Measurements from ENCODE around the gene MX1. TPM values are rescaled to one million over a fixed set of nuclear protein-coding genes. Genes with fewer than 3 reads are reported as not detected.
"Not testable (repeated sequence)": the region's sequence is repeated elsewhere in the genome, so short reads cannot be mapped to it uniquely, and the experiment has no call there.

MX1 gene
- total RNA-seq, 1 donor from 2014 or later, result 10.5 TPM

- ATAC-seq (ENCODE audit: poor library complexity) (no peak), DNase-seq (no peak)
- intact Hi-C loops (cut with DNase I), result no loop called here
Observed at GRCh38 chr21:41405321-41405720, 20.7 kb upstream of the MX1 start.

DNA sequence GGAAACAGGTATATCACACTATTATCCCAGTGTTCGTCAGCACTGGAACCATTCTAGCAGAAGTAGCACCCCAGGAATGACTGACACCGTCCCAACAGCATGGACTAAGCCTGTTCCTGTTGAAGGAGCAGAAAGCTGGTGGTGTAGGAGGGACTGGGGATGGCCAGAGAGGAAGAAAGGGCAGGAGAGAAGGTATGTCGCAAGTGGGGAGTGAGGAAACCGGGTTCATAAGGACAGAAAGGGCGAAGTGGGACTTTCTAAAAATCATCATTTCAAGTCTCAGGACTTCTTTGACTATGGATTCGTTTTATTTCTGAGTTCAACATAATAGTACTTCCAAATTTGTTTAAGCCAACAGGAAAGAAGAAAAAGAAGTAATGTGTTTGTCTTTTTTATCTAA, 19.7 kb upstream of the MX1 start:
- DNase-seq (no peak), ATAC-seq (ENCODE audit: poor library complexity) (no peak)
- intact Hi-C loops (cut with DNase I), result no loop called here

DNA sequence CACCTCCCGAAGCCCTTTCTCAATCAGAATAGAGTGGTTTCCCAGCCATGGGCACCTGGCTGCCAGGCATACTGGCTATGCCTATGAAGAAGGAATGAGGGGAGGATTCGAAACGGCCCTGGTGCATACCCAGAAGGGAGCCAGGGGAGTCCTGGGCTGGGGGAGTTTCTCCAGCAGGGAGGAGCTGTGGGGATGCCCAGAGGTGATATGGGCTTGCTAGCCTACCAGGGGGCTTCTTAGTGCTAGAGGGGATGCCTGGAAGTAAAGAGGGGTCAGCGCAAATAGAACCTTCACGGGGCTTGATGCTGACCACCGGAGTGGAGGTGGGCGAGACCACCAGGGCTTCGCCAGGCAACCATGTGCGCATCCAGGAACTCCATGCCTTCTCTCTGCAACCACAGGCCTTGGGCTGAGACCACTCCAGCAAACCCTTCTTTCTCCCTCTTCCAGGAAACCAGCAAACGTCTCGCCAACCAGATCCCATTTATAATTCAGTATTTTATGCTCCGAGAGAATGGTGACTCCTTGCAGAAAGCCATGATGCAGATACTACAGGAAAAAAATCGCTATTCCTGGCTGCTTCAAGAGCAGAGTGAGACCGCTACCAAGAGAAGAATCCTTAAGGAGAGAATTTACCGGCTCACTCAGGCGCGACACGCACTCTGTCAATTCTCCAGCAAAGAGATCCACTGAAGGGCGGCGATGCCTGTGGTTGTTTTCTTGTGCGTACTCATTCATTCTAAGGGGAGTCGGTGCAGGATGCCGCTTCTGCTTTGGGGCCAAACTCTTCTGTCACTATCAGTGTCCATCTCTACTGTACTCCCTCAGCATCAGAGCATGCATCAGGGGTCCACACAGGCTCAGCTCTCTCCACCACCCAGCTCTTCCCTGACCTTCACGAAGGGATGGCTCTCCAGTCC, 18.2 kb upstream of the MX1 start:
- DNase-seq, result no peak
- intact Hi-C loops (cut with DNase I), result no loop called here
- ATAC-seq (ENCODE audit: poor library complexity), result no peak

DNA sequence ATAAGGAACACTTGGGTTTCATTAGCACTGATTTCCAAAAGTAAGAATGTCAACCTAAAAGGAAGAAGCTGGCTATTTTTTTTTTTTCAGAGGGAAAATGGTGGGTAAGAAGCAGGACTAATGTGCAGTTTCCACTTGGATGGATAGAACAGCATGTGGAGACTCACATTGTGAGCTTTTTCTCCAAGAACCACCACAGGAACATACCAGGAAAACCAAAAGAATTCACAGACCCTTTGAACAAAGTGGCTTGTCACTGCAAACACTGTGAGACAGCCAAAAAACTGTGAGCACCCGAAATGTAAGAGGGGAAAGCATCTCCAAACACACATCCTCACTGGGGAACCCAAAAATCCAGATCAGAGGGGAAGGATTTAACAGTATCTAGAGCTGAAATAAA, 15.7 kb upstream of the MX1 start:
- ATAC-seq (ENCODE audit: poor library complexity) (no peak), DNase-seq (no peak)
- intact Hi-C loops (cut with DNase I), result no loop called here

DNA sequence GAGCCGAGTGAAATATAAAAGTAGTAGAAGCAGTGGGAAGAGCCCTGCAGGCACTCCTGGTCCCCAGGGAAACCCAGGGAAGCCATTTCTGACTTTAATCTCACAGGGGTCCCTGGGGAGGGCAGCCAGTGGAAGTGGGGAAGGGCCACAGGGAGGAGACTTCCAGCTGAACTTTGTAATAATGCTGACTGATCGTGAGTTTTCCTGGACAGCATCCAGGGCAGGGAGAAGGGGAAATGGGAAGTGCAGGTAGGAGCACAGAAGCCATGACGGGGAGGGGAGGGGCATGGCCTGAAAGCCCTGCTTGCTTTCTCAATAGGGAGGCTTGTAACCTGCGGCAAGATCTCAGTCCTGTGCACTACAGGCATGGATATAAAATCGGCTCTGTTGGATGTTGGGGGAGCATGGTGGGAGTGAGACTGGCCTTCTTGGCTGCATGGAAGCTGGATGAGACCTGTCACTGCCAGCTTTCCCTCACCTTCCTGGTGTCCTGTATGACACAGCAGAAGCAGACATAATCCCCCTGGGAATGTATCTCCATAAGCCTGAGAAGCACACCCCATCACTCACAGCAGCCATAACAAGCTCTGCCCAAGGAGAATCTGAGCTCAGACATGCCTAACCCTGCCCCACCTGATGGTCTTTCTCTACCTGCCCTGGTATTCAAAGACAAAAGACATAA, 15.1 kb upstream of the MX1 start:
- ATAC-seq (ENCODE audit: poor library complexity) (peak; percentile 18), DNase-seq (no peak)
- intact Hi-C loops (cut with DNase I), result no loop called here

GRCh38 chr21:41411449-41412089, 14.5 kb upstream of the MX1 start:
- intact Hi-C loops (cut with DNase I), result no loop called here
- peak; percentile 66 for DNase-seq
- ATAC-seq (ENCODE audit: poor library complexity), result peak; percentile 39

- ATAC-seq (ENCODE audit: poor library complexity); DNase-seq; intact Hi-C loops (cut with DNase I): not testable (repeated sequence)
Observed at GRCh38 chr21:41417505-41417904, 8.5 kb upstream of the MX1 start.

- intact Hi-C loops (cut with DNase I), result no loop called here
- no peak for DNase-seq
- ATAC-seq (ENCODE audit: poor library complexity), result no peak
Observed at GRCh38 chr21:41418393-41418792, 7.6 kb upstream of the MX1 start.

DNA sequence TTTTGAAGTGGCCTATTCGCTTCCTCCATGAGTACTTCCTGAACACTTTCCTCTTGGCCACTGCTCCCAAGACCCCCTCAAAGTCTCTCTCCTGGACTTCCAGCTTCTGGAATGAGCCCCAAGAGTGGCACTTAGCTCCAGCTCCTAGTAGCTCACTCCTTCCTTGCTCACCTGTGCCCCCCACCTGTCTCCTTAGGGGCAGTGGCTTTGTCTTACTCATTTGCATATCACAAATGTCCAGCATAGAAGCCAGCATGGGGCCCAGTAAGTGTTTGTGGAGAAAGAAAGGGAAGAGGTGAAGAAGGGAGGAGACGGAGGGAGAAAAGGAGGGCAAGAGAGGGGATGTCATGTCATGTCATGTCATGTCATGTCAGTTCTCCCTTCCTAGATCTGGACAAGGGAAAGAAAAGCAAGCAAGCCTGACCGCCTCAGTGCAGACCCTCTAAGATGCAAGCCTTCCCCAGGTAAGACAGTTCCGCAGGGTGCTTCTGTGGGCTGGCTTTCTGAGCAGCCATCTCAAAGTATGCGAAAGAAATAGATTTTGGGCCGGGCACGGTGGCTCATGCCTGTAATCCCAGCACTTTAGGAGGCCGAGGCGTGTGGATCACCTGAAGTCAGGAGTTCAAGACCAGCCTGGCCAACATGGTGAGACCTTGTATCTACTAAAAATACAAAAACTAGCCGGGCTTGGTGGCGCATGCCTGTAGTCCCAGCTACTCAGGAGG, 6.9 kb upstream of the MX1 start:
- intact Hi-C loops (cut with DNase I), result no loop called here

DNA sequence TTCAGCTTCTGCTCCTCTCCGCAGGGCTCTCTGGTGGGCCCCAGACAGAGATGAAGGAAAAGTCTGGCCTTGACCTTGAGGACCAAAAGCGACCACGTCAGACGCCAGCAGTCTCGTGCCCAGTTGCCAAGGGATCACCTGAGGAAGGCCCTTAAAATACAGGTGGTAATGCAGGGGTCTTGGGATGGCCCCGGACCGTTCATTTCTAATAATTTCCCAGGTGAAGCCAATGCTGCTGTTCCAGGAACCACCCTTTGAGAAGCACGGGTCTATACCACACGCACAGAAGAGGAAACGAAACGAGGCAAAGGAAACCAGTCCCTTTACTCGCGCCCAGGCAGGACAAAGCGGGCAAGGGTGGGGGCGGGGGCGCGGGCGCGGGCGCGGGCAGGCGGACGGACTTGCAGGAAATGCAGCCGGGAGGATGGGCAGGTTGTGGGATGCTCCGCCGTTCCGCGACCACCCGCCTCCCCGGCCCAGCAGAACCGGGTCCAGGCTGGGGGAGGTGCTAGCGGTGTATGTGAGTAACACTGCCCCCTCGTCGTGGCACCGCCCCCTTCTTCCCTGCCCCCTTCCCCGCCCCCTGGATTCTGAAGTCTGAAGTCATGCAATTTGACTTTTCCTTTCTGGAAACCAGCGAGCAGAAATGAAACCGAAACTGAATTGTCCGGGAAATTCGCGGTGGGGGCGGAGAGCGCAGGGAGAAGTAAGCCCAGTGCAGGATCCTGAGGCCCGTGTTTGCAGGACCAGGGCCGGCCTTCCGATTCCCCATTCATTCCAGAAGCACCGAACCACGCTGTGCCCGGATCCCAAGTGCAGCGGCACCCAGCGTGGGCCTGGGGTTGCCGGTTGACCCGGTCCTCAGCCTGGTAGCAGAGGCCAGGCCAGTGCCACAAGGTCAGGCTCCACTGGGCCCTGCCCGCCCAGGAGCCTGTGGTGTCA, 5.8 kb upstream of the MX1 start:
- intact Hi-C loops (cut with DNase I), result no loop called here
- ATAC-seq (ENCODE audit: poor library complexity) (peak; percentile 95), DNase-seq (peak; percentile 90)

More for the DNA sequence above, 6.9 kb upstream of the MX1 start:
- ATAC-seq (ENCODE audit: poor library complexity) (no peak), DNase-seq (no peak)

- intact Hi-C loops (cut with DNase I); DNase-seq; ATAC-seq (ENCODE audit: poor library complexity): not testable (repeated sequence)
Observed at GRCh38 chr21:41420998-41421397, 5.0 kb upstream of the MX1 start.

DNA sequence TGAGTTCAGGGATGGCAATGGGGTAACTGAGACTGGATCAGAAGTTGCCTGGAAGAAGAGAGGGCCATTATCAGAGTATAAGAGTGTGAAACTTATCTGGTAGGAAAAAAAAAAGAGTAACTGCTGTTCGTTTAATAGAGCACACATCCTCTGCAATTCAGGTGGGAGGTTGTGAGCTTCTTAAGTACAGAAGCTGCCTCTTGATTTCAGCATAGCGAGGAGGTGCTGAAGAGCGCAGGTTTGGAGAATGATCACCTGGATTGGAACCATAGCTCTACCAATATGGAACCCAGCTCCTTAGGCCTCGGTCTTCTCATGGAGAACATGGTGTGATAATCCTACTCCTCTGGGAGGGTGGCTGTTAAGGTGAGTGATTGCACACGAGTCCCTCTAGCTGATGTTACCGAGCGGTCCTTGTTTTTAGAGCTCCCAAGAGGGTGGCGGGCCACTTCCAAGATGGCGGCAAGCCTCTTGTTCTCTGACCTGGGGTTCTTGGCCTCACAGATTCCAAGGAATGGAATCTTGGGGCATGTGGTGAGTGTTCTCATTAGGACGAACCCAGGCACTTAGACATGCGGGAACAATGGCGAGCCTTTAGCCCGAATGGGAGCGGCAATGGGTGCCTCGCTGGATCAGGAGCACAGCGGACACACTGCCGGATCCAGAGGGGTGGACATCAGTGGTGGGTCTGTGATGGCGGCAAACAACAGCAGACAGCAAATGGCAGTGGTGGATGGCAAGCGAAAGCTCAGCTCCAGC, 3.3 kb upstream of the MX1 start:
- DNase-seq (no peak), ATAC-seq (ENCODE audit: poor library complexity) (no peak)
- intact Hi-C loops (cut with DNase I), result no loop called here

- ATAC-seq (ENCODE audit: poor library complexity); intact Hi-C loops (cut with DNase I); DNase-seq: not testable (repeated sequence)
Observed at GRCh38 chr21:41423305-41423636, 2.8 kb upstream of the MX1 start.

DNA sequence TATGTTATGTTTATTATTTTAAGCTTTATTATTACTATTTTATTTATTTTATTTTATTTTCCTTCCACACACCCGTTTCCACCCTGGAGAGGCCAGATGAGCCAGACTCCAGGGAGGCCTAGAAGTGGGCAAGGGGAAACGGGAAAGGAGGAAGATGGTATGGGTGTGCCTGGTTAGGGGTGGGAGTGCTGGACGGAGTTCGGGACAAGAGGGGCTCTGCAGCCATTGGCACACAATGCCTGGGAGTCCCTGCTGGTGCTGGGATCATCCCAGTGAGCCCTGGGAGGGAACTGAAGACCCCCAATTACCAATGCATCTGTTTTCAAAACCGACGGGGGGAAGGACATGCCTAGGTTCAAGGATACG, 468 bp upstream of the MX1 start:
- no peak for ATAC-seq (ENCODE audit: poor library complexity)
- intact Hi-C loops (cut with DNase I), result no loop called here
- no peak for DNase-seq

- DNase-seq, result no peak
- ATAC-seq (ENCODE audit: poor library complexity), result peak; percentile 16
- intact Hi-C loops (cut with DNase I), result no loop called here
Observed at GRCh38 chr21:41426676-41427404, 801 bp downstream of the MX1 start.

DNA sequence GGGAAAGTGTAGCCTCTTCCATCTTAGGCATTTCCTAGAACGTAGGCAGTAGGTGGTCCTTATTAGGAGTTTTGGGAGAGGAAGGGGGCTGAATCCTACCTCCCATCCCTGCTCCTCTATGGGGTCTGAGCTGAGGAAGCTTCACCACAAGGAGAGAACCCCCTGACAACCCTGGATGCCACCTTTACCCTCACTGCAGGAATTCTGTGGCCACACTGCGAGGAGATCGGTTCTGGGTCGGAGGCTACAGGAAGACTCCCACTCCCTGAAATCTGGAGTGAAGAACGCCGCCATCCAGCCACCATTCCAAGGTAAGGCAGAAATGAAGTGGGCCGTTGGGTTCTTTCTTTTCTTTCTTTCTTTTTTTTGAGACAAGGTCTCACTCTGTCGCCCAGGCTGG, 1.5 kb downstream of the MX1 start:
- intact Hi-C loops (cut with DNase I), result no loop called here
- ATAC-seq (ENCODE audit: poor library complexity) (no peak), DNase-seq (no peak)

- no peak for DNase-seq
- ATAC-seq (ENCODE audit: poor library complexity), result no peak
- intact Hi-C loops (cut with DNase I), result no loop called here
Observed at GRCh38 chr21:41428311-41428710, 2.3 kb downstream of the MX1 start.

Data from Right ventricle myocardium superior (tissue), 1 donor.